Stimulated activated CD4-positive, alpha-beta T cell treated with anti-CD3 and anti-CD28 coated beads, Interleukin-4, amount 100 ng/mL, for 48 hours (primary cell): ENCODE measurements around the gene FUT8.
A peak's percentile ranks its signal among the peaks of the same experiment; 100 is the strongest.

Source experiments
- DNase-seq, 2 donors: peaks; one replicate each; pipeline ENCODE4 v3.0.0-alpha.2; 2020; ENCODE audit warnings: low read depth in 2 of 2

FUT8 gene

GRCh38 chr14:65412032-65412846 is at the start of gene FUT8:
Gene FUT8, plus strand, starts transcription at chr14:65412730. Its CDS starts 148,834 bp downstream, at chr14:65561564.
- peak; percentile 92 to 96 for DNase-seq

- no peak for DNase-seq
These were observed 45.5 kb upstream of the FUT8 start for GRCh38 chr14:65366802-65367565.

- no peak for DNase-seq
These were observed 43.0 kb upstream of the FUT8 start for GRCh38 chr14:65369560-65369959.

GRCh38 chr14:65370801-65371248 is 41.7 kb upstream of the FUT8 start:
- DNase-seq = no peak

GRCh38 chr14:65371784-65372183 is 40.7 kb upstream of the FUT8 start:
- DNase-seq = no peak

GRCh38 chr14:65373016-65373670 is 39.4 kb upstream of the FUT8 start:
- no peak for DNase-seq

- DNase-seq = no peak
These were observed 38.9 kb upstream of the FUT8 start for GRCh38 chr14:65373671-65374039.

- DNase-seq = no peak
These were observed 35.0 kb upstream of the FUT8 start for GRCh38 chr14:65377576-65377975.

- DNase-seq = no peak
These were observed 29.9 kb upstream of the FUT8 start for GRCh38 chr14:65382586-65382985.

- no peak for DNase-seq
These were observed 25.4 kb upstream of the FUT8 start for GRCh38 chr14:65387171-65387570.

GRCh38 chr14:65387628-65388027 is 24.9 kb upstream of the FUT8 start:
- DNase-seq = no peak

GRCh38 chr14:65392296-65392695 is 20.2 kb upstream of the FUT8 start:
- DNase-seq = no peak

- DNase-seq = no peak
These were observed 16.2 kb upstream of the FUT8 start for GRCh38 chr14:65396082-65396910.

- DNase-seq = no peak
These were observed 9.3 kb upstream of the FUT8 start for GRCh38 chr14:65403231-65403630.

GRCh38 chr14:65408113-65408512 is 4.4 kb upstream of the FUT8 start:
- DNase-seq = no peak

- no peak for DNase-seq
These were observed 1.9 kb upstream of the FUT8 start for GRCh38 chr14:65410640-65411039.

GRCh38 chr14:65411656-65412031 is 886 bp upstream of the FUT8 start:
- DNase-seq = peak; percentile 71 to 72

- DNase-seq = peak; percentile 16 to 57
These were observed 567 bp downstream of the FUT8 start for GRCh38 chr14:65412856-65413738.

GRCh38 chr14:65413739-65414045 is 1.2 kb downstream of the FUT8 start:
- DNase-seq = no peak

- no peak for DNase-seq
These were observed 2.5 kb downstream of the FUT8 start for GRCh38 chr14:65414961-65415589.
